Hepatic stellate cell (primary cell): ENCODE results near the gene PDCD4.
"Not testable (repeated sequence)": the region's sequence is repeated elsewhere in the genome, so short reads cannot be mapped to it uniquely, and the experiment has no call there.

Experiments
- DNase-seq: peaks from one replicate; pipeline ENCODE4 v3.0.0; 2011; ENCODE audit warnings: low spot score

Gene PDCD4

DNA sequence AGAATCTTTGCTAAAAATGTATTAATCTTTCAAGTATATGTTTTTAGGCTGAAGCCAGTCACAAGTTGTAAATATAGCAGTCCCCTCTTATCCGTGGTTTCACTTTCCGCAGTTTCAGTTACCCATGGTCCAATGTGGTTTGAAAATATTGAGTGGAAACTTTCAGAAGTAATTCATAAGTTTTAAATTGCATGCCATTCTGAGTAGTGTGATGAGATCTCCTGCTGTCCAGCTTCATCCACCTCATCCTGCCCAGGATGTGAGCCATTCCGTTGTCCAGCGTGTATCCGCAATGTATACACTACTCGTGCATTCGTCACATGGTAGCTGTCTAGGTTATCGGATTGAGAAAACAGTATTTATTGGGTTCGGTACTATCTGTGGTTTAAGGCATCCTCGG lies 12.2 kb downstream of the PDCD4 start:
- no peak for DNase-seq

DNA sequence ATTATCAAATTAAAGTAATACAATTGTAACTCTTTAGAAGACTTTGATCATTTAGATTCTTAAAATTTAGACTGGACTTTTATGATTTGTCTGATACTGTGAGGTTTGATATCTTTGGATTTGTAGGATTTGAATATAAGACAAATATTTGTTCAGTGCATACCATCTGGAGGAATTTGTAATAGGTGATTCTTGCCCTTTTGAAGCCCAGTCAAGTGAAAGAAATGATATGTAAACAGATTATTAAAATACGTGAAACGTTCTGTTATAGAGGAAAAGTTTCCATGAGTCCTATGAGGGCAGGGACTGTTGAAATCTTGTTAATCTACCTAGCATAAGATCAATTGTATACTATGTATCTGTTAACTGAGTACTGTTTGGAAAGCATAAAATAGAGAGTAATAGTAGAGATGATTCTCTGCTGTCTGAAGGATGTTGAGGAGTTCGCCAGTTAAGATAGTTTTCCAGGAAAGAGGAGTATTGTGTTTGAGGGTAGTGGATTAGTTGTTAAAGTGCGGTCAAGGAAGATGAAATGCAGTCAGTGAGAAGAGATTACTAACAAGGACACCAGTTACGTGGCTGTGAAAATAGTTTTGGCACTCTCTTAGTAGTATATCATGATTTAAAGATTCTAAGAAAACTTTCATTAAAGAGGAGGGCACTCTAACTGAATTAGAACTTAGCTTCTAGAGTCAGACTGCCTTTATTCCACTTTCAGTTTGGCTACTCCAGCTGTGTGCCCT lies 14.4 kb downstream of the PDCD4 start:
- DNase-seq, result no peak

DNA sequence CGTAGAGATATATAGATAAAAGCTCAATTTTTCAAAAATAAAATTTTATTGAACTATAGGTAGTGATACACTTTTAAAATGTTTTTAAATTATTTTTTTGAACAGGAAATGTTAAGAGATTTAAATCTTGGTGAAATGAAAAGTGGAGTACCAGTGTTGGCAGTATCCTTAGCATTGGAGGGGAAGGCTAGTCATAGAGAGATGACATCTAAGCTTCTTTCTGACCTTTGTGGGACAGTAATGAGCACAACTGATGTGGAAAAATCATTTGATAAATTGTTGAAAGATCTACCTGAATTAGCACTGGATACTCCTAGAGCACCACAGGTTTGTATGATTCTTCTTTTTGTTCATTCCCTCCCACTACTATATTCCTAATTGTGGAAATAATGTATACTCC lies 15.8 kb downstream of the PDCD4 start:
- no peak for DNase-seq

DNA sequence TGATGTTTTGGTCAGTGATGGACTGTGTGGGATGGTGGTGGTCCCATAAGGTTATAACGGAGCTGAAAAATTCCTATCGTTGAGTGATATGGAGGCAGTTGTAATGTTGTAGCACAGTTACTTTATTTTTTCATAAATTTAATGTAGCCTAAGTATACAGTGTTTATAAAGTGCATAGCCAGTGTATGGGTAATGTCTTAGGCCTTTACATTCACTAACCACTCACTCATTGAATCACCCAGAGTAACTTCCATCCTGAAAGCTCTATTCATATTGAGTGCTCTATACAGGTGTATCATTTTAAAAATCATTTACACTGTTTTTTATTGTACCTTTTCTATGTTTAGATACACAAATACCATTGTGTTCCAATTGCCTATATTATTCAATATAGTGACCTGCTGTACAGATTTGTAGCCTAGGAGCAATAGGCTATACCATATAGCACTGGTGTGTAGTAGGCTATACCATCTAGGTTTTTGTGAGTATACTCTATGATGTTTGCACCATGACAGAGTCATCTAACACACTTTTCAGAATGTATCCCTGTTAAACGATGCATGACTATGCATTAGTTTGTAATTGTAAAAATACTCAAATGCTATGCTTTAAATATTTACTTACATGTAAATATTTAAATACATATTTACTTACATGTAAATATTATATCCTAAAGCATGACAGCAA lies 21.0 kb downstream of the PDCD4 start:
- DNase-seq, result no peak

DNA sequence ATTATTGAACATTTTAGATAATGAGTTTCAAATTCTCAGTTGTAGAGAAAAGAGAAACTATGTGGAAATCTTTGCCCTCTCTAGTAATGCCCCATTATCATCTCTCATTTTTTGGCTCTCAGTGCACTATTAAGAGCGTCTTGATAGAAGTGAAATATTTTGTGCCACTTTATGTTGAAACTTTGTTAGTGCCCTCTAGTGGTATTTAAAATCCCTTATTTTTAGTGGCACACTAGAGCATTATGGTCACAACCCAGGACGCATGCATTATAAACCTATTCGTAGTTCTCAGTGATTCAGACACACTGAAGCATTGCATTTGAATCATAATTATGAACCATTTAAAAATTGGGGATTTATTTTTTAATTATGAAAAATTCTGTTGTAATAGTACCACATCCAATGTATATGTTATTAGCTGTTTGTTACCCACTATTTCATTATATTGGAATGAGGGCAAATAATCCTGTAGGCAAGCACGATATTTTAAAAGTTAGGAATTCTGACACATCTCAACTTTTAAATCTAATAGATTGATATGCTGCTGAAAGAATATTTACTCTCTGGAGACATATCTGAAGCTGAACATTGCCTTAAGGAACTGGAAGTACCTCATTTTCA lies 21.9 kb downstream of the PDCD4 start:
- DNase-seq, result no peak

DNA sequence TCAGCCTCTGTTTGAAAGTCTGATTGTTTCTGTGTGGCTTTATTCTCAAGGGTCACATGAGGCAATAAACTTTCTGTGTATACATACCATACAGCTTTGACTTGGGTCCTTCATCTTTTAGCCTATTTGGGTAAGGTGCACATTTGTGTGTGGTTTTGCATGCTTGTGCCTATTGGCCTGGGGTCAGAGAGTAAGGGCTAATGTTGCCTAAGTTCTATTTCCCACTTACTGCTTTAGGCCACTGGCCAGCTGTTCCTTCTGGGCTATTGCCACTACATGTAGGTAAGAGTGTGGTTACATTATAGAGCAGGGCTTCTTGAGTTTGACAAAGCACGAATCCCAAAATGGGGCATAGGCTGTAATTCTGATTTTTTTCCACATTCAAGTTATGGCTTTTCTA lies 25.5 kb downstream of the PDCD4 start:
- no peak for DNase-seq

DNA sequence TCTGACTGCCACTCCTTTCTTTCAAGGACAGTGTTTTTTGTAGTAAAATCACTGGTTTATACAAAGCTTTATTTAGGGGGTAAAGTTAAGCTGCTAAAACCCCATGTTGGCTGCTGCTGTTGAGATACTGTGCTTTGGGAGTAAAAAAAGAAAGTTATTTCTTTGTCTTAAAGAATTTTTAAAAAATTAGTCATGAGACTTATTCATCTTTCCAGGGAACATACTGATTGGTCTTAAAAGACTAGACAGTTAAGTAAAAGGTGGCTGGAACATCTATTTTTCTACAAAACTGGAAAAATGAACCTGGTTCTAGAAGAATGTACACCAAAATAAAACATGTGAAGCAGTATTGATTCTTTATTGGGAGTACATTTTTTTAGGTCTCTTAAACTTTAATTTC lies 26.7 kb downstream of the PDCD4 start:
- DNase-seq, result no peak

DNA sequence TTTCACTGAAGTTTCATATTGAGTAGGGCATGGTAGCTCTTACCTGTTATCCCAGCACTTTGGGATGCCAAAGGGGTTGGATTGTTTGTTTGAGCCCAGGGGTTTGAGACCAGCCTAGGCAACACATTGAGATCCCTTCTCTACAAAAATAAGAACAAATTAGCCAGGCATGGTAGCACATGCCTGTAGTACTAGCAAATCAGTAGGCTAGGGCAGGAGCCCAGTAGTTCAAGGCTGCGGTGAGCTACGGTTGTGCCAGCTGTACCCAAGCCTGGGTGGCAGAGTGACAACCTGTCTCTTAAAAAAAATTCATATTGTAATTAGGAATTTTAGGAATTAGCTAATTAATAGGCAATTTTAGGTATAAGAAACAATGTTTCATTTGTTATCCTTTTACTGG lies 29.3 kb downstream of the PDCD4 start:
- no peak for DNase-seq

DNA sequence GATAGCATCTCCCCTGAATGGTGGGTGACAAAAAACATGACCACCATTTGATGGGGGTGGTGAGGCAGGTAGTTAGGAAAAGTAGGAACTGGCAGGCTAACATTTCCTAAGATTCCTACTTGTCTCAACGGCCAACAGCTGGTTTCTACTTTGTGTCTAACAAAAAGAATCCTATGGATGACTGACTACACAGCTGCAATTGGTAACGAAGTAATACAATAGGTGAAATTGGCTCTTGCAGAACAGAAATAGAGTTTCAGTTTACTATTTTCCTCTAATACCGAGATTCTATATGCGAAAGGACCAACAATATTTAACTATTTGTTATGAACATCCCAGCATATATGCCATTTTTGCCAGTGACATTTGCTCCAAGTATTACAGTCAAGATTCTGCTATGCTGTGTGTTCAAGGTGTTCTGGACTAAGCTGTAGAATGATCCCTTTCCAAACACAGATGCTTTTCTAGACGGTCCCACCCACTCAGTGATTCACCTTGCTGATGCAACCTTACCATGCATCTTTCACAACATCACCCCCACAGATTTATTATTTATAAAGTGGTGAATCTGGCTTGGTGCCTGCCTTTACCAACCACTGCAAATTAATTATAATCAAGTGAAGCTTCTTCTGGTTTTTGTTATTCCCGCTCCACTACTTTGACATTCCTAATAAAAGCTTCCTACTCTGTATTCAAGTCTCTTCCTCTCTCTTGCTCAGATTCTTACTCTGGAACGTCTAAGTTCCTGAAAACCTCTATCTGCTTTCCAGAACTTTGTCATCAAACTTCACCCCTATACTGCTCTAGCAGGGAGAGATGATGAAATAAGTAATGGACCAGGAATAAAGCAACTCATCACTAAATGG lies 30.5 kb downstream of the PDCD4 start:
- no peak for DNase-seq

DNA sequence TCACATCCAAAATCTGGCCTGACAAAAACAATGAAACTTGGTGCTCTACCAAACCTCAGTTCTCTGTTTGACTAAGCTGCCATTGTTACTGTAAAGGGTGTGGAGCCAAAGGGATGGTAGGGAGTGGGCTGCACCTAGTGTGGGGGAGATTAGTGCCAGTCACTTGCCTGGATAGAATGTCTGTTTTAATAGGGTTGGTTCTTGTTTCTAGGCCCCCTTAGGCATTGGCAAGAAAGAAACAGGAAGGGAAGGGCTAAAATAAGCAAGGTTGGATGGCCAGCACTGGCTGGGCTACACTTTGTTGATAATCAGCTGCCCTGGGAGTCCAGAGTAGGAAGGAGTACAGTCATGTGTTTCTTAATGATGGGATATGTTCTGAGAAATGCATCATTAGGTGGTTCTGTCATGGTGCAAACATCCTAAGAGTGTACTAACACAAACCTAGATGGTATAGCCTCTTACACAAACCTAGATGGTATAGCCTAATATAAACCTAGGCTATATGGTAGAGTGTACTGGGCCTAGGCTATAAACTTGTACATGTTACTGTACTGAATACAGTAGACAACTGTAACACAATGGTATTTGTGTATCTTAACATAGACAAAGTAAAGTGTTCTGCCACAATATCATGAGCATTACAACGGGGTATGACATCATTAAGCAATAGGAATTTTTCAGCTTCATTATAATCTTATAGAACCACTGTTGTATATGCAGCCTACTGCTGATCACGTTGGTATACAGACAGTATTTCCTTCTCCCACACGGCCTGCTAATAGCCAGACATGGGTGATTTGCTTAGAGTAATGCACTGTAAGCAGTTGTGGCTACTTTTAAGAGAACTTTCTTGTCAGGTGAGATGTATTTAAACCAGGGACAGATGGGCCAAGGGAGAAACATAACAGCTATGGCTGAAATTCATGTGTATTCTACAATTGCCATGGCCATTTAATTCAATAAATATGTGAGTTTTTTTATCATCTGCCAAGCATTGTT lies 31.9 kb downstream of the PDCD4 start:
- DNase-seq, result no peak

DNA sequence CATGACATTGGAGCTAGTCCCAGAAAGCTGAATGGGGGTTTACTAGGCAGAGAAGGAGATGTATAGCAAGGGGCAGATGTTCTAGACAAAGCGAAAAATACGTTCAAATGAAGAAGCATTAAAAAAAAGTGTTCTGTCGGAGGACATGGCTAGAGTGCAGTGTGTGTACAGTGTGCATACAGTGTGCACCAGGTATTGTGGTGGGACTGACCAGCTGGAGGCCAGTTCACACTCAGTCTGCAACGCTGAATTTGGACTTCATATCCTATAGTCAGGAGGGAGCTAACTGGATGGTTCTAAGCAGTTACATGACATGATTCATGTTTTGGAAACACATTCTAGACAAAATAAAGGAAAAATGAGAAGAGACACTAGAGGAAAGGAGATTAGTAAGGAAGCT lies 38.4 kb downstream of the PDCD4 start:
- no peak for DNase-seq

DNA sequence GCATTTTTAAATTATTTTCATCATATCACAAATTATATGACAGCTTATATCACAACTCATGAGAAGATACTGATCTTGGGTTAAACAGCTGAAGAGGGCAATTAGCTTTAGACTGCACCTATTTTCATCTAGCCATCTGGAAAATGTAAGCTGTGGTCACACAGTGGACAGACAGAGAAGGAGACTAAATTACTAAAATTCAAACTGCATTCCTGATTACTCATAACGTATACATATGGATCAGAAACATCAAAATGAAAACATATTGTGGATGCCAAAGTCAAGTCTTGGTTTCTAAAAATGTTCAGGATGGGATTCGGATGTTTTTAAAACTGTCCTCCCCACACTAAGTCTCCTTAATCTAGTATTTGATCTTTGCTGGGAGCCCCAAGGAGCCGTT lies 40.6 kb downstream of the PDCD4 start:
- peak; percentile 54 for DNase-seq

DNA sequence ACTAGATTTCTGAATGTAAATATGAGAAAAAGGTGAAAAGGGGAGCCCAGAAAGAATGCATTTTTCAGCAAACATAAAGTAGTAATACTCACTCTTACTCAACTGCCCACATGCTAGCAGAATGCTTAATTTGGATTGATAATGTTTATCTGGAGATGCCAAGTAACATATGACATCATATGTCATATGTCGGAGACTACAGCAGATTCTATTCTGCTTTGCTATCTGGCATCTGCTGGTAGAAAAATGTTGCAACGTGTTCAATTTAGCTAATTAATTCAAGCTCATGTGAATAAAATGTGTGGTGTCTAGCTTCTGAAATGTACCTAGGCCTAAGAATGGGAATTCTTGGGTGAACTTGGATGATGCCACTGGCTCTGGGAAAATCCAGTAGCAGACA lies 42.7 kb downstream of the PDCD4 start:
- no peak for DNase-seq

DNA sequence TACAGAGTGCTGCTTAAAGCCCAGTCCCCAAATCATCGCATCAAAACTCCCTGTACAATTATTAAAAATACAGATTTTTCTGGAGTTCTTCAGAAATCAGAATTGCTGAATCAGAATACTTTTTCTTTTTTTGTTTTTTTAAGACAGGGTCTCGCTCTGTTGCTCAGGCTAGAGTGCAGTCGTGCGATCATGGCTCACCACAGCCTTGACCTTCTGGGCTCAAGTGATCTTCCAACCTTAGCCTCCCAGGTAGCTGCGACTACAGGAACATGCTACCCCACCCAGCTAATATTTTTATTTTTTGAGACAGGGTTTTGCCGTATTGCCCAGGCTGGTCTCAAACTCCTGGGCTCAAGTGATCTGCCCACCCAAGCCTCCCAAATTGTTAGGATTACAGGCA lies 43.3 kb downstream of the PDCD4 start:
- no peak for DNase-seq

DNA sequence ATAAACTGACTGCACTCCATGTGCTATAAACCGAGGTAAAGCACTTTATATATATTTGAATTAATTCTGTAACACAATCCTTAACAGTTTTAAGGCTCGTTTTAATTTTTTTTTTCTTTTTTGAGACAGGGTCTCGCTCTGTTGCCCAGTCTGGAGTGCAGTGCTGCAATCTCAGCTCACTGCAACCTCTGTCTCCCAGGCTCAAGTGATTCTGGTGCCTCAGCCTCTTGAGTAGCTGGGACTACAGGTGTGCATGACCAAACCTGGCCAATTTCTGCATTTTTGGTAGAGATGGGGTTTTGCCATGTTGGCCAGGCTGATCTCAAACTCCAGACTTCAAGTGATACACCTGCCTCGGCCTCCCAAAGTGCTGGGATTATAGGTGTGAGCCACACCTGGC lies 43.9 kb downstream of the PDCD4 start:
- not testable (repeated sequence) for DNase-seq

DNA sequence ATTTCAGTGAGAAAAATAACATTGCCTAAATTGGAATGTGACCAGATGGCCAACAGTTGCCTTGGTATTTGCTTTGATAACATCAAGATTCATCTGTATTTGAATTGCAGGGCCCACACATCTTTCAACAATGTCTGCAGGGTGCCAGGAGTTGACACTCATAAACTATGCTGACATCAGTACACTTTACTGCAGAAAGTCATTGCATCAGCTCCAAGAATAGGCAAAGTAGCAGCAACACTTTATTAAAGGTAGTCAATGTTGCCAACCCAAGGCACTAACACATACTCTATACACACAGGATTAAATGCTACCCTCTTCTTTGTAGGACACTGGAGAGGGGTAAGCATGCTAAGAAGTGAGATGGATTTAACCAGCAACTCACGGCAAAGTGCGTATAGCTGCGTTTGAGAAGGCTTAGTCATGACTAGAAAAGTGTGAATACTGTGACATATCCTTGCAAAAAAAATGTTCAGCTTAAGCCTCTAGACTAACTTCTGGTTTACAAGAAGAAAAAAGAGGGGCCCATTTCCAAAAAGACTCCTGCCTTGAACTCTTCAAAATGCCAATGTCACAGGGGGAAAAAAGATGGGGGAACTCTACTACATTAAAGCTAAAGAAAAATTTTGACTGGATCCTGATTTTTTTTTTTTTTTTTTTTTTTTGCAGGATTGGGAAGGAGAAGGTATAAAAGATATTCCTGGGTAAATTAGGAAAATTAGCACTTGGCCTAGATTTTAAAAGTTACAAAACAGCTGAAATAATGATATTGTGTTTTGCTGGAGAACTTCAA lies 45.0 kb downstream of the PDCD4 start:
- peak; percentile 64 for DNase-seq

DNA sequence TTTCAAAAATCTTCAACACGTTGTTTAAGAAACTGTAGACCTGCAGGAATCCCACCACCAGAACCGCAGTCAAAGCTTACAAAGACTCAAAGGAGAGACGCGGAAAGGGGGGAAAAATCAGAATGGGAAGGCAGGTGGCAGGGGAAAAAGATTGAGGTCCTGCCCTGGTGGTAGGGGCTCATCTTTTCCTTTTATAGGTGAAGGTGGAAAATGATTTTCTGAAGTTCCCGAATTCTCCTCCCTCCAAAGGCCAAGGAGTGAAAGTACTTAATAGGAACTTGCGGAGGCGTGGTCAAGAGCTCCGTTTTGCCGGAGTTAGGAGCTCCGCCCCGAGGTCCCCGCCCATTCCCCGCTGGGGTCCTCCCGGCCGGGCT lies 46.5 kb downstream of the PDCD4 start:
- peak; percentile 88 for DNase-seq

DNA sequence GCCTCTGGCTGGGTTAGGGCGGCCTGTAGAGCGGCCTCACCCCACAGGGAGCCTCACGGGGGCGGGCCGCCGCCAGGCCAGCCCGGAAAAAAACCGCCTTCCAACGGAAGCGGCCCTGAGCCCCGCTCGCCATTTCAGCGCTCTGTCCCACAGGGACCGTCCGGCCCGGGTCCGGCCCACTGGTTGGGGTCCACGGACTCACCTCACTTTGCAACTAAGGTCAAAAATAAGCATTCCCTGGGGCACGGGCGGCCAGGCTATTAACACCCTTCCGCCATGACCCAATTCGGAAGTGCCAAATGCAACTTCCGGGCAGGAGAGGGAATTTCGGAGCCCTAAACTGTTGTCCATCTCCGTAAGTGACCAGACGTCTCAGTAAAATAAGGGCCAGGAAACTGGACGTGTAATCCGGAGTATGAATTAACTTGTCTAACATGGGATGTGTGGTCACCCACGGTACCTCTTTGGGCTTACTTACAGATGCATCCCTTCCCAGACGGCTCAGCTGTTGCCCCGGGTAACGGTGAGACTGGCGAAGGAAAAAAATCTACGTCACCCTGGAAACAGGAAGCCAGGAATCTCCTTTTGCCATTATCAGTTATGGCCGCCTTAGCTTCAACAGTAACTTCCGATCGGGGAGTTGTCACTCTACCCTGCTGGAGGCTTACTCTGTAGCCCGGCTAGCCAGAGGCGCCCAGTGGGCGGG lies 47.1 kb downstream of the PDCD4 start, which contains the start of gene BBIP1:
BBIP1 (minus strand) TSS at position 538 of the 706 bp plus-strand sequence. CDS start 1,023 bp downstream, outside the sequence.
- peak; percentile 89 for DNase-seq

DNA sequence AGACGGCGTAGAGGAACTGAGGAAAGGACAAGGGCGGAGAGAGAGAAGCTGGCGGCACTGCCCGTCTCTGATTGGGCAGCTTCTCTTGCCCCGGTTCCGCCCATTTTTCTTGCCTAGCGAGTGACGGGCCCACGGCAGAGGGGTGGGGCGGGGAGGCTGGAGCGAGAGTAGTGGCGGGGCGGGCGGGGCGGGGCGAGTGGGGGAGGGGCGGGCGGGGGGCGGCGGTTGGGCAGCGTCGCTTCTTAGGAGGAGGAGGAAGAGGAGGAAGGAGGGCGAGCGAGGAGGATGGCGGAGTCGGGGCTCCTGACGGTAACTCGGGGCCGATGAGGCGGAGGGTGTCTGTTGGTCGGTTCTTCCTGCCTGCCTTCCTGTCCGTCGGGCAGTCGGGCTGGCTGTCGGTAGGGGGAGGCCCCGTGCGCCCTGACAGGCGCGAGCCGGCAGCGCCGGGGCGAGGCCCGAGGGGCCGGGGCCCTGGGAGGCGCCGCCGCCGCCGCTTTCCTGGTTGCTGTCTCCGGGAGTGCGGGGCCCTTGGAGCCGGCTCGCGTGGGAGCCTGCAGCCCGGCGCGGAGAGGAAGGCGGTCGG lies 47.7 kb downstream of the PDCD4 start, which contains the start of gene SHOC2:
SHOC2 (plus strand) TSS at position 256 of the 583 bp plus-strand sequence. CDS start 44,755 bp downstream, outside the sequence.
- peak; percentile 57 for DNase-seq
